Upper lobe of left lung (tissue), 4 donors: Measurements from ENCODE around the gene ITGA11.

Experiments used
- EP300 ChIP-seq, 4 donors: sonication (generic); formaldehyde crosslinking; IDR thresholded peaks; one replicate each; pipeline ENCODE4 v1.5.1; 2017; ENCODE audit warnings: antibody characterized with exemption in 4 of 4, control low read depth in 2 of 4
- POLR2A ChIP-seq, 4 donors: fragments of 450-650 bp; IDR thresholded peaks; one replicate each; pipeline ENCODE4 v1.5.1; 2016 to 2017; ENCODE audit warnings: antibody characterized with exemption in 4 of 4, mild to moderate bottlenecking in 2 of 4

DNA sequence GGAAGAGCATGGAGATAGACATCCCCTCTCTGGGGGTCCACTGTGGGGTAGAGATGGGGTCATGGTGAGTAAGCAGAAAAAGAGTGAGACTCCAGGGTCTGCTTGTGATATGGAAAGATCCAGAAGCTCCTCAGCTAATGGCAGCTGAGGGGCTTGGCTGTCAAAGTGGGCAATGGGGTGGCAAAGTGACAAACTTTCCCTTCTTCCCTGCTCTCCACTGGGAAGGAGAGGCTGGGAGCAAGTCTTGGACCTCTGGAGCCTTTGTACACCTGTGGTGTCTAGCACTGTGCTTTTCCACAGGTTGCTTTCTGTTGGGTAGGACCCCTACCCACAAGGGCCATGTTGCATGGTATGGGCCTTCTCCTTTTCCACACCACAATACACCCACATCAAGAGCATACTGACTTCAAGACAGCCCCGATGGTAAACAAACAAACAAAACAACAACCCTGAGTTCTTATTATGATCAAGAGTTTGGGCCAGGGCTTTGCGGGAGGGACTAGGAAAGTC lies 3.5 kb downstream of the ITGA11 start:
- TF ChIP-seq EP300 (IDR thresholded peaks at IDR 0.05): no peak
- TF ChIP-seq POLR2A (IDR thresholded peaks at IDR 0.05): no peak
